Mesenteric fat pad (tissue), 1 donor: ENCODE measurements around the gene CALML3. TPM values are rescaled to one million over a fixed set of nuclear protein-coding genes. Genes with fewer than 3 reads are reported as not detected.

ENCODE experiments used
- DNase-seq: peaks from one replicate; pipeline ENCODE4 v3.0.0-alpha.2; 2020; ENCODE audit warnings: low spot score
- total RNA-seq: library from RNA; stranded (reverse); fragmentation: NEBNext Ultra II Directional; extraction: Animal tissue kit (Norgen Biotek cat#: 25700); gene quantifications from one replicate; pipeline ENCODE4 v1.2.1, GENCODE V29; 2021
- donor health status: DM: yes; HTN: yes; CAD: no.

CALML3 gene
- total RNA-seq, 1 donor from 2014 or later, result not detected

GRCh38 chr10:5537684-5538083, 12.9 kb downstream of the CALML3 start:
- DNase-seq, result peak; percentile 26

- peak; percentile 11 for DNase-seq
Observed at GRCh38 chr10:5538446-5538845, 13.7 kb downstream of the CALML3 start.

GRCh38 chr10:5538892-5539651, 14.3 kb downstream of the CALML3 start:
- DNase-seq, result peak; percentile 55

GRCh38 chr10:5540080-5540479, 15.3 kb downstream of the CALML3 start:
- peak; percentile 80 for DNase-seq

- DNase-seq, result peak; percentile 53
Observed at GRCh38 chr10:5540891-5541290, 16.1 kb downstream of the CALML3 start.

- no peak for DNase-seq
Observed at GRCh38 chr10:5542100-5542499, 17.3 kb downstream of the CALML3 start.

GRCh38 chr10:5543623-5544022, 18.9 kb downstream of the CALML3 start:
- DNase-seq, result no peak

- DNase-seq, result peak; percentile 8
Observed at GRCh38 chr10:5544216-5544805, 19.6 kb downstream of the CALML3 start.

GRCh38 chr10:5545011-5545410, 20.2 kb downstream of the CALML3 start:
- peak; percentile 62 for DNase-seq

GRCh38 chr10:5545426-5545777, 20.6 kb downstream of the CALML3 start:
- DNase-seq, result no peak

- peak; percentile 91 for DNase-seq
Observed at GRCh38 chr10:5545778-5546710, 21.3 kb downstream of the CALML3 start.

- DNase-seq, result peak; percentile 62
Observed at GRCh38 chr10:5546891-5547680, 22.3 kb downstream of the CALML3 start.

- no peak for DNase-seq
Observed at GRCh38 chr10:5547681-5547930, 22.8 kb downstream of the CALML3 start.

- DNase-seq, result peak; percentile 86
Observed at GRCh38 chr10:5547931-5548660, 23.3 kb downstream of the CALML3 start.

GRCh38 chr10:5549462-5550249, 24.9 kb downstream of the CALML3 start:
- peak; percentile 57 for DNase-seq

- peak; percentile 57 for DNase-seq
Observed at GRCh38 chr10:5550250-5550545, 25.4 kb downstream of the CALML3 start.

GRCh38 chr10:5550621-5551530, 26.1 kb downstream of the CALML3 start:
- peak; percentile 74 for DNase-seq

- DNase-seq, result peak; percentile 37
Observed at GRCh38 chr10:5551531-5552375, 27.0 kb downstream of the CALML3 start.
